Ramos (cell line): ENCODE results near the gene ADGRL2.
"Not testable (repeated sequence)": the region's sequence is repeated elsewhere in the genome, so short reads cannot be mapped to it uniquely, and the experiment has no call there.

Experiments
- in situ Hi-C: fragments of 300-500 bp; cut with MboI; formaldehyde crosslinking; loops from one replicate; pipeline ENCODE4 v1.14.3; 2022; ENCODE audit warnings: low sequenced_read_pairs; ENCODE audit not compliant: unreplicated experiment

Gene ADGRL2

GRCh38 chr1:81844477-81844876, 43.7 kb downstream of the ADGRL2 start:
- in situ Hi-C loops, result no loop called here

- in situ Hi-C loops, result no loop called here
Measured at GRCh38 chr1:81846630-81847029, 45.9 kb downstream of the ADGRL2 start.

DNA sequence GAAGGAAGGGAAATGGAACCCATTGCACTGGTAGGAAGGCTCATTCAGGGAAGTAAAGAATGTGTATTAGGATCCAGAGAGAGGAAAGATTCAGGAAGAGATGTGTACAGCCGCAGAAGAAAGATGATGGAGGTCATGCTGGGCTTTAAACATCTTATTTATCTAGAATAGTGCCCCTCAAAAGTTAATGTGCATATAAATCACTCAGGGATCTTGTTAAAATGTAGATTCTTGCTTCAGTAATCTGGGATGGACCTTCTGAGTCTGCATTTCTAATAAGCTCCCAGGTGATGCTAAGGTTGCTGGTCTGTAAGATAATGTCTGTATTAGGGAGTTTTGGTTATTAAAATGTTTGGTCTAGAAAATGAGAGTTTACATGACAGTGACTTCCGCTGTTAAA, 46.3 kb downstream of the ADGRL2 start:
- in situ Hi-C loops, result no loop called here

DNA sequence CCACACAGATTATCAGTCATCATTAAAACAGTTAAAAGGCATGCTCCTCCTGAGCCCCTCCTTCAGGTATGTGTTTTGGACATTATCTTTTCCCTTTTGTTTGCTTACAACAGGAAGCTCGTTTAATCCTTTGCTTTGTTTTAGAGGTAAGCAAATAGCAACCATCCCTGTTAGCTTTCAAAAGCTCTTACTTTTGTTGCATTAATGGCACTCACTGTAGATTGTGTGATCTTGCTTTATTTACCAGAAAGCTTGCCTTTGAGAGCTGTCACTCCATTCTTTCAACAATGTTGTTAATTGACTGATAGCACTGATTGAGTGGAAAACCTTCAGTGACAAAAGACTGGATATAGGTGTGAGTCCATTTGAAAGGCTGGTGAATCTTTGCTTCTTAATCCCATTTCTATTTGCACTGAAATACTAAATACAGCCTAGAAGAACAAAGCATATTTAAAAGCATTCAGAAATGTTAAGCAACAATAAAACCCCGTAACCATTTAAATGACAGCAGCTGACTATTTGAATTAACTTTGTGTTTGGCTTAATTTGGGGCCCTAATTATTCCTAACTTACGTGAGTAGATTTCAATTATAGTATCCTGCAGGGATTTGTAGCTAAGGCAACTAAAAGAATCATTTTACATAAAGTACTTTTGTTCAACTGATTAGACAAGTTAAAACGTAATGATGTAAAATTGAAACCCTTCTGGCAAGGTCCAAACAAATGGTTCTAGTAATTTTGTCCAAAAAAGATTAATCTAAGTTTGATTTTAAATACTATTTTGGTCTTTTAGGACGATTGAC, 48.3 kb downstream of the ADGRL2 start:
- in situ Hi-C loops, result no loop called here

- in situ Hi-C loops, result no loop called here
Measured at GRCh38 chr1:81850031-81850430, 49.3 kb downstream of the ADGRL2 start.

- in situ Hi-C loops, result no loop called here
Measured at GRCh38 chr1:81850495-81850894, 49.8 kb downstream of the ADGRL2 start.

GRCh38 chr1:81851217-81851616, 50.5 kb downstream of the ADGRL2 start:
- in situ Hi-C loops, result no loop called here

GRCh38 chr1:81852961-81853360, 52.2 kb downstream of the ADGRL2 start:
- in situ Hi-C loops, result no loop called here

DNA sequence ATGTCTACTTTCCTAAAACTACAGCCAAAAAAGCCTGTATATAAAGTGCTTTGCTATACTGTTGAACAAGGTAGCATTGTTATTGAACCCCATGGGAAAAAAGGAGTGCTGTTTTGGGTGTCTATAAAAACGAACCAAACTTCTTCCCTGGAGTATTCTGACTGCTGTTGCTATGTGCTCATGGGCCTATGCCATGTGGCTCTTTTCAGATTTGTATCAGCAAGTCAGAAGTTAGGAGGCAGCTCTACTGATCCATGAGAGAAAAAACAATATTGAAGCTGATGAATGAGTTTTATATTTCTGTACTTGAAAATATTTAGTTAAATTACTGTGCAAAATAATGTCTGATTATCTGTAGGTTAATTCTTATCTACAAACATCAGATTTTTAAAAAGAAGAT, 66.5 kb downstream of the ADGRL2 start:
- in situ Hi-C loops, result no loop called here

- in situ Hi-C loops, result no loop called here
Measured at GRCh38 chr1:81869307-81869706, 68.6 kb downstream of the ADGRL2 start.

GRCh38 chr1:81871091-81871490, 70.4 kb downstream of the ADGRL2 start:
- in situ Hi-C loops, result not testable (repeated sequence)

DNA sequence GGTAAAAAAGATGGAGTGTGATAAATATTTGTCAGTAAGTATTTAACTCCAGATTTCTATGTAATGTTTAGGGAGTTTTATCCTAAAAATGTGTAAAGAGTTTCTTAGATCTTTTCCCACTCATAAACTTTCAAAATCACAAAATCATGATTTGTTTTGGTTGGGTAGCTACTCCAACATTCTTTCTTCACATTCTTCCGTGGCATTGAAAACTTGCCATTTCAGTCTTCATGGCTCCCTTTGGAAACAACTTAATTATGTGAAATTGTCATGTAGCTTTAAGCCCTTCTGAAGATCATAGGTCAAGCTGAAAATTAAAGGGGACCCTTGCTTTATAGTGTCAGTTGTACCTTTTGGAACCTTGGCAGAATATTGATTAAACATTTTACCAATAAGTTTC, 73.2 kb downstream of the ADGRL2 start:
- in situ Hi-C loops, result no loop called here

- in situ Hi-C loops, result no loop called here
Measured at GRCh38 chr1:81874461-81874860, 73.7 kb downstream of the ADGRL2 start.

- in situ Hi-C loops, result no loop called here
Measured at GRCh38 chr1:81874940-81875339, 74.2 kb downstream of the ADGRL2 start.

GRCh38 chr1:81876901-81877733, 76.4 kb downstream of the ADGRL2 start:
- in situ Hi-C loops, result no loop called here

DNA sequence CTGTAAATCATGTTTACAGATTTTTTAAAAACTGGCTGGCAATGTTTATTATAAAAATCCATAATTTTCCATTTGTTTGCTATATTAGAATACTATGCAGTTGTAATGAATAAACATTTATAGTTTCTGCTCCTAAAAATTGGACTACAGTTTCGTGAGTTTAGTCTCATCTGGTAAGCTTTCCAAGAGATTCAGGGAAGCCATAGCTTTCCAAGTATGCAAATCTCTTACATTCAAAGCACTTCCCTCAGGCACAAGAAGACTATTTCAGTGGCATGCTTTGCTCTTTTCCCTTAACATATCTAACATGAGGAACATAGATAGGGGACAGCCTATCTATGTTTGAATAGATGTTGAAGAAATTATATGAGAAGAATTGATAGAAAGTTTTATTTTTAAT, 77.2 kb downstream of the ADGRL2 start:
- in situ Hi-C loops, result no loop called here

- in situ Hi-C loops, result no loop called here
Measured at GRCh38 chr1:81878538-81878937, 77.8 kb downstream of the ADGRL2 start.

DNA sequence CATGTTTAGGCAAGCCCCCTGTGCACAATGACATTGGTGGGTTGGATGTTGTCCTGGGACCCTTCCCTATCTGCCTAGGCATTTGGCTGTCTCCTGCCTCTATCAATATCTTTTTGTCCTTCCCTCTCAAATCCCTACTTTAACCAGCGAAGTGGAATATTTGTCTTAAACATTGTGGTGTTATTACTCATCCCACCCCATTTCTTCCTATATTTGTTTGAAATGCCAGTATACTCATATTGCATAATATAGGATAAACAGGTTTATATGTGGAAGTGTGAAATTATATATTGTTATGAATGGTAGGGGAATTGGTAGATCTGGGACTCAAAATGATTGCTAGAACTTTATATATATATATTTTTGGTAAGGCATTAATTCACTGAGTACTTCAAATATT, 80.0 kb downstream of the ADGRL2 start:
- in situ Hi-C loops, result no loop called here

GRCh38 chr1:81885291-81885690, 84.6 kb downstream of the ADGRL2 start:
- in situ Hi-C loops, result no loop called here

DNA sequence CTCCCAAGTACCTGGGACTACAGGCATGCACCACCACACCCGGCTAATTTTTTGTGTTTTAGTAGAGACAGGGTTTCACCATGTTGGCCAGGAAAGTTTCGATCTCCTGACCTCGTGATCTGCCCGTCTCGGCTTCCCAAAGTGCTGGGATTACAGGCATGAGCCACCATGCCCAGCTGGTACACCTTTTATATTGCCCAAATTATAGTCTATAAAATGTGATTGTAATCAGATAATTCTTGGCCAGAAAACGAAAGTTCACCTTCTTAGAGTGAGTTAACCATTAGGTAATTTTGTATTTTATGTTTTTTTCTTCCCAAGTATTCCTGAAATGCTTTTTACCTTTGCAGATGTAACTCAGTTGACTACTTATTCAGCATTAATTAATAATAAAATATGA, 85.6 kb downstream of the ADGRL2 start:
- in situ Hi-C loops, result not testable (repeated sequence)

DNA sequence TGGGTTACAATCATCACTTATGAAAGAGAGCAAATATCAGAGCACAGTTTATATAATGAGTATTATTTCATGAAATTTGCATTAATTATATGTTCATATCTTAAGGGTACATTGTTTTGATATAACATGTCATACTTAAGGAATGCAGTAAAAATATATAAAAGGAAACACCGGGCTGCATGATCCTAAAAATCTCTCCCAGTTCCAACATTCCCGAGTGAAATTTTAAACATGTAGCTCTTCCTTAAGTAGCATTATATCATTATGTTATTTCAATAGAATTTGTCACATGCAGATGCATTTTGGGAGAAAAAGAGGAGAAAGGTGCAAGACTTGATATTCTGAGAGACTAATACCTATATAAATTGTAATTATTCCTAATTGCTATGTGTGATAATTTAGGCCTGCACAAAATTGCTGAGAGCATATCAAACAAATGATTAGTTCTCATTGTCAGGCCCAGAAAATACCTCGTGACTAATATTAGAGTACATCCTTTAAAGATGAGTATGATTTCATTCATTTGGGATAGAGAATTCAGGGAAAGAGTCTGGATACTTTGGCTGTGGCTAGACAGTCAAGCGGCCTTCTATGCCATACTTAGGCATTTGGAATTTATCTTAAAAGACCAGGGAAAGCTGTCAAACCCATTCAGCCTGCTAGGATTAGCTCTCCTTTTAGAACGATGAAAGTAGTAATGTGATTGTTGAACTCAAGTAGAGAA, 86.8 kb downstream of the ADGRL2 start:
- in situ Hi-C loops, result no loop called here
